Measurements from ENCODE around the gene KCNE4. TPM values are rescaled to one million over a fixed set of nuclear protein-coding genes. Genes with fewer than 3 reads are reported as not detected.

Gene KCNE4
- total RNA-seq, 1 donor from 2014 or later: 0.26 TPM

GRCh38 chr2:223069988-223070387 lies 18.0 kb downstream of the KCNE4 start:
- no peak for DNase-seq (ENCODE audit: low read depth)
- TF ChIP-seq, protein P1, sequence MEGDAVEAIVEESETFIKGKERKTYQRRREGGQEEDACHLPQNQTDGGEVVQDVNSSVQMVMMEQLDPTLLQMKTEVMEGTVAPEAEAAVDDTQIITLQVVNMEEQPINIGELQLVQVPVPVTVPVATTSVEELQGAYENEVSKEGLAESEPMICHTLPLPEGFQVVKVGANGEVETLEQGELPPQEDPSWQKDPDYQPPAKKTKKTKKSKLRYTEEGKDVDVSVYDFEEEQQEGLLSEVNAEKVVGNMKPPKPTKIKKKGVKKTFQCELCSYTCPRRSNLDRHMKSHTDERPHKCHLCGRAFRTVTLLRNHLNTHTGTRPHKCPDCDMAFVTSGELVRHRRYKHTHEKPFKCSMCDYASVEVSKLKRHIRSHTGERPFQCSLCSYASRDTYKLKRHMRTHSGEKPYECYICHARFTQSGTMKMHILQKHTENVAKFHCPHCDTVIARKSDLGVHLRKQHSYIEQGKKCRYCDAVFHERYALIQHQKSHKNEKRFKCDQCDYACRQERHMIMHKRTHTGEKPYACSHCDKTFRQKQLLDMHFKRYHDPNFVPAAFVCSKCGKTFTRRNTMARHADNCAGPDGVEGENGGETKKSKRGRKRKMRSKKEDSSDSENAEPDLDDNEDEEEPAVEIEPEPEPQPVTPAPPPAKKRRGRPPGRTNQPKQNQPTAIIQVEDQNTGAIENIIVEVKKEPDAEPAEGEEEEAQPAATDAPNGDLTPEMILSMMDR (IDR thresholded peaks at IDR 0.05; ENCODE audit: insufficient read depth, low read length, severe bottlenecking): no peak
- peaks cover 2% of the 10 kb centered on the region for H3K27me3 ChIP-seq (ENCODE audit: control insufficient read depth, insufficient read depth, low read length)
- FAIRE-seq: no peak
- no peaks in the 10 kb centered on the region for H3K36me3 ChIP-seq (ENCODE audit: control insufficient read depth, insufficient read depth, low read length)
- no peak overlapping the region for H3K4me3 ChIP-seq (ENCODE audit: low read depth, low read length)

GRCh38 chr2:223071139-223071538 lies 19.1 kb downstream of the KCNE4 start:
- FAIRE-seq: no peak
- TF ChIP-seq, protein P1 (IDR thresholded peaks at IDR 0.05; ENCODE audit: insufficient read depth, low read length, severe bottlenecking): no peak
- no peak for DNase-seq (ENCODE audit: low read depth)
- Histone ChIP-seq H3K4me3 (ENCODE audit: low read depth, low read length) (no peak overlapping the region), H3K36me3 (ENCODE audit: control insufficient read depth, insufficient read depth, low read length) (no peaks in the 10 kb centered on the region), H3K27me3 (ENCODE audit: control insufficient read depth, insufficient read depth, low read length) (no peaks in the 10 kb centered on the region)

- DNase-seq (ENCODE audit: low read depth) (no peak), FAIRE-seq (no peak)
- Histone ChIP-seq H3K36me3 (ENCODE audit: control insufficient read depth, insufficient read depth, low read length) (no peaks in the 10 kb centered on the region), H3K27me3 (ENCODE audit: control insufficient read depth, insufficient read depth, low read length) (no peaks in the 10 kb centered on the region), H3K4me3 (ENCODE audit: low read depth, low read length) (no peak overlapping the region)
- TF ChIP-seq, protein P1 (IDR thresholded peaks at IDR 0.05; ENCODE audit: insufficient read depth, low read length, severe bottlenecking): no peak
These were observed 20.8 kb downstream of the KCNE4 start for GRCh38 chr2:223072826-223073225.

- TF ChIP-seq, protein P1 (IDR thresholded peaks at IDR 0.05; ENCODE audit: insufficient read depth, low read length, severe bottlenecking): no peak
- no peak for FAIRE-seq
- H3K27me3 ChIP-seq (ENCODE audit: control insufficient read depth, insufficient read depth, low read length): no peaks in the 10 kb centered on the region
These were observed 23.6 kb downstream of the KCNE4 start for GRCh38 chr2:223075301-223076270.

GRCh38 chr2:223076573-223076972 lies 24.6 kb downstream of the KCNE4 start:
- Histone ChIP-seq H3K4me3 (ENCODE audit: low read depth, low read length) (no peak overlapping the region), H3K27me3 (ENCODE audit: control insufficient read depth, insufficient read depth, low read length) (no peaks in the 10 kb centered on the region), H3K36me3 (ENCODE audit: control insufficient read depth, insufficient read depth, low read length) (no peaks in the 10 kb centered on the region)
- DNase-seq (ENCODE audit: low read depth) (peak; percentile 38), FAIRE-seq (peak; percentile 13)
- TF ChIP-seq, protein P1 (IDR thresholded peaks at IDR 0.05; ENCODE audit: insufficient read depth, low read length, severe bottlenecking): no peak

More at GRCh38 chr2:223075301-223076270, 23.6 kb downstream of the KCNE4 start:
- no peak for DNase-seq (ENCODE audit: low read depth)
- no peak overlapping the region for H3K4me3 ChIP-seq (ENCODE audit: low read depth, low read length)
- H3K36me3 ChIP-seq (ENCODE audit: control insufficient read depth, insufficient read depth, low read length): no peaks in the 10 kb centered on the region

Data from bronchial epithelial cell (primary cell).